Stomach smooth muscle (tissue), 2 donors: Measurements from ENCODE around the gene ETF1.

ENCODE experiments used
- H3K27ac ChIP-seq: one replicate; pipeline ENCODE4 v1.7.0; 2013; ENCODE audit warnings: mild to moderate bottlenecking, low read length, inconsistent platforms
- H3K27me3 ChIP-seq, 2 donors: one replicate each; pipeline ENCODE4 v1.7.0; 2013; ENCODE audit warnings: low read length in 2 of 2; ENCODE audit not compliant: insufficient read depth in 2 of 2, control insufficient read depth in 1 of 2
- H3K36me3 ChIP-seq, 2 donors: one replicate each; pipeline ENCODE4 v1.7.0; 2013; ENCODE audit warnings: low read length in 2 of 2; ENCODE audit not compliant: control insufficient read depth in 2 of 2, insufficient read depth in 2 of 2
- H3K4me1 ChIP-seq: one replicate; pipeline ENCODE4 v1.7.0; 2013; ENCODE audit warnings: low read length; ENCODE audit not compliant: control insufficient read depth, insufficient read depth
- H3K4me3 ChIP-seq, 2 donors: one replicate each; pipeline ENCODE4 v1.7.0; 2013; ENCODE audit warnings: low read length in 2 of 2
- H3K9ac ChIP-seq, 2 donors: one replicate each; pipeline ENCODE4 v1.7.0; 2013; ENCODE audit warnings: low read length in 2 of 2, mild to moderate bottlenecking in 1 of 2
- H3K9me3 ChIP-seq, 2 donors: one replicate each; pipeline ENCODE4 v1.7.0; 2013; ENCODE audit warnings: low read length in 2 of 2; ENCODE audit not compliant: control insufficient read depth in 2 of 2
- donor health status: healthy.
- donor health status: Pancreatic carcinoma.

The ETF1 gene

GRCh38 chr5:138542956-138543729 is at the start of gene ETF1:
Gene ETF1, minus strand, starts transcription at chr5:138543236. Its CDS starts 318 bp downstream, at chr5:138542918.
- H3K9ac ChIP-seq = peak within 1 kb of the TSS; percentile 99 to 100
- peaks cover 0 to 3% of the 10 kb centered on the region in 2 donors for H3K36me3 ChIP-seq
- no peaks in the 10 kb centered on the region for H3K9me3 ChIP-seq
- peaks cover 43% of the 10 kb centered on the region for H3K4me1 ChIP-seq
- no peaks in the 10 kb centered on the region for H3K27me3 ChIP-seq
- peak within 1 kb of the TSS; percentile 94 to 99 for H3K4me3 ChIP-seq
- H3K27ac ChIP-seq = peak within 1 kb of the TSS; percentile 99

GRCh38 chr5:138588013-138588788 is 45.2 kb upstream of the ETF1 start:
- no peak overlapping the region for H3K27ac ChIP-seq
- no peaks in the 10 kb centered on the region for H3K36me3 ChIP-seq
- H3K4me3 ChIP-seq = no peak overlapping the region
- H3K27me3 ChIP-seq = no peaks in the 10 kb centered on the region
- H3K9ac ChIP-seq = no peak overlapping the region
- H3K4me1 ChIP-seq = no peaks in the 10 kb centered on the region
- H3K9me3 ChIP-seq = no peaks in the 10 kb centered on the region

DNA sequence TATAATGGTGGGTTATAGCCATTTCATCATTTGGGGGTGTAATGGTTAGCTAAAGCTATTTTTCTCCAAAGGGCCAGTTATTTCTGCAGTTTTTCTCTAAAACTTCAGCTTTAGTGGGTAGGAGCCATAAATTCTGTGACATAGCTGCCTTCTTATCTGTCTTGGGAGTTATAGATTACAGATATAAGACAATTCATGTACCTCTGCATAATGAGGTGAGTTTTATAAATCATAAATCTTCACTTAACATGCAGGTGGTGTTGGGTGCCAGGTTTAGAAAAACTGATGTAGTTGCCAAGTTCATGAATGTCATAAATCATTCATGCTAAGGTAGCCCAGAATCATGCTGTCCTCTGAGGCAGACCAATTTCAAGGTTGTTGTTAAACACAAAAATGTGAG is 42.1 kb upstream of the ETF1 start:
- Histone ChIP-seq H3K9ac (no peak overlapping the region), H3K9me3 (no peaks in the 10 kb centered on the region), H3K27ac (no peak overlapping the region), H3K36me3 (no peaks in the 10 kb centered on the region), H3K27me3 (no peaks in the 10 kb centered on the region), H3K4me3 (no peak overlapping the region), H3K4me1 (no peaks in the 10 kb centered on the region)

GRCh38 chr5:138583984-138584637 is 41.1 kb upstream of the ETF1 start:
- H3K9me3 ChIP-seq = no peaks in the 10 kb centered on the region
- no peak overlapping the region for H3K9ac ChIP-seq
- no peaks in the 10 kb centered on the region for H3K36me3 ChIP-seq
- H3K4me3 ChIP-seq = no peak overlapping the region
- H3K27me3 ChIP-seq = no peaks in the 10 kb centered on the region
- no peaks in the 10 kb centered on the region for H3K4me1 ChIP-seq
- no peak overlapping the region for H3K27ac ChIP-seq

- no peak overlapping the region for H3K9ac ChIP-seq
- no peaks in the 10 kb centered on the region for H3K4me1 ChIP-seq
Measured at GRCh38 chr5:138582959-138583358, 39.9 kb upstream of the ETF1 start.

DNA sequence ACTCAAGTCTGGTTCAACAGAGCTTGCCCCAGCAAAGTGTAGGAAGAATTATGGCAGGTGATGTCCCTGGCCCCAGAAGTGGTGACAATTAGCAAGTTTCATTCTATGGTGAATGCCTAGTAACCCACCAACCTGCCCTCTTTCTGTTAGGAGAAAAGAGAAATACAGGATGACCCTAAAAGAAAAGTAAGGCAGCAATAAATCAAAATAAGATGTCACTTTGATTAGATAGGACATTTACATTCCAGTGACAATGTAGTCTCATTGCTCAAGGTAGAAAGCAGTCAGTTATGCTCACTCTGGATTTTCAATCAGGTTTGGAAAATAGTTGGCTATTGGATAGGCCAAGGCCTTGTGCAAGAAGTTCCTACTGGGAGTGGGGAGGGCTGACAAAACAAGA is 37.7 kb upstream of the ETF1 start:
- Histone ChIP-seq H3K36me3 (no peaks in the 10 kb centered on the region), H3K9ac (no peak overlapping the region), H3K4me1 (no peaks in the 10 kb centered on the region), H3K4me3 (no peak overlapping the region), H3K9me3 (no peaks in the 10 kb centered on the region), H3K27ac (no peak overlapping the region), H3K27me3 (no peaks in the 10 kb centered on the region)

More at GRCh38 chr5:138582959-138583358, 39.9 kb upstream of the ETF1 start:
- H3K4me3 ChIP-seq = no peak overlapping the region
- no peaks in the 10 kb centered on the region for H3K9me3 ChIP-seq
- H3K27me3 ChIP-seq = no peaks in the 10 kb centered on the region
- H3K27ac ChIP-seq = no peak overlapping the region
- no peaks in the 10 kb centered on the region for H3K36me3 ChIP-seq

DNA sequence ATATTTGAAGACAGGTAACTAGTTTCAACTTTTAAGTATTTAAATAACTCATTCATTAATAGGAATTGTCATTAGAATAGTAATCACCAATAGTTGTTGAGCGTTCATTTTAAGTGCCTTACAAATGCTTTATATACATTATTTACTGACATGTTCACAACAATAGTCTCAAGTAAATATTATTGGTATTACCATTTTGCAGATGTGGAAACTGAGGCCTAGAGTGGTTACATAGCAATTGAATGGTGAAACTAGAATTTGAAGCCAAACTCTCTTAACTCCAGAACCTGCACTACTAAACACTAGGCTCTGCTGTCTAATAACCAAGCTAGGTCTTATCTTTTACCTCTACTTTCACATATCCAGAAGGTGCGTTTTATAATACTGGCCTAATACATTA is 37.0 kb upstream of the ETF1 start:
- Histone ChIP-seq H3K36me3 (no peaks in the 10 kb centered on the region), H3K9ac (no peak overlapping the region), H3K27me3 (no peaks in the 10 kb centered on the region), H3K27ac (no peak overlapping the region), H3K4me1 (no peaks in the 10 kb centered on the region), H3K4me3 (no peak overlapping the region), H3K9me3 (no peaks in the 10 kb centered on the region)

DNA sequence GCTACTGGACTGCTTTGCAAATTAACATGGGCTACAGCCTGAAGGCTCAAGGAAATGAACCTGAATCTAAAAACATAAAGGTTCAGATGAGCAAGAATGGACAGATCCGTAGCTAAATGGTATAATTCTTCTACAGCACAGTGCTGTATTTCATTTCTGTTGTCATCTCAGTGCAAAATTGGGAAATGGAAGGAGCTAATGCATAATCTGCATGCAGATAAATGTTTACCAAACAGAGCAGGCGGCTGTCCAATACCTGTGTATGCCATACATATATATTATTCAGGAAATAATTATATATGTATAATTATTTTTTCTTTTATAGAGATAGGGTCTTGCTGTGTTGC is 36.5 kb upstream of the ETF1 start:
- H3K4me3 ChIP-seq = no peak overlapping the region
- H3K27ac ChIP-seq = no peak overlapping the region
- H3K36me3 ChIP-seq = no peaks in the 10 kb centered on the region
- no peaks in the 10 kb centered on the region for H3K9me3 ChIP-seq
- H3K4me1 ChIP-seq = no peaks in the 10 kb centered on the region
- no peaks in the 10 kb centered on the region for H3K27me3 ChIP-seq
- no peak overlapping the region for H3K9ac ChIP-seq

GRCh38 chr5:138577452-138577851 is 34.4 kb upstream of the ETF1 start:
- Histone ChIP-seq H3K4me3 (no peak overlapping the region), H3K27ac (no peak overlapping the region), H3K4me1 (peaks cover 13% of the 10 kb centered on the region), H3K27me3 (no peaks in the 10 kb centered on the region), H3K36me3 (peaks cover 3 to 8% of the 10 kb centered on the region in 2 donors), H3K9ac (no peak overlapping the region), H3K9me3 (no peaks in the 10 kb centered on the region)

DNA sequence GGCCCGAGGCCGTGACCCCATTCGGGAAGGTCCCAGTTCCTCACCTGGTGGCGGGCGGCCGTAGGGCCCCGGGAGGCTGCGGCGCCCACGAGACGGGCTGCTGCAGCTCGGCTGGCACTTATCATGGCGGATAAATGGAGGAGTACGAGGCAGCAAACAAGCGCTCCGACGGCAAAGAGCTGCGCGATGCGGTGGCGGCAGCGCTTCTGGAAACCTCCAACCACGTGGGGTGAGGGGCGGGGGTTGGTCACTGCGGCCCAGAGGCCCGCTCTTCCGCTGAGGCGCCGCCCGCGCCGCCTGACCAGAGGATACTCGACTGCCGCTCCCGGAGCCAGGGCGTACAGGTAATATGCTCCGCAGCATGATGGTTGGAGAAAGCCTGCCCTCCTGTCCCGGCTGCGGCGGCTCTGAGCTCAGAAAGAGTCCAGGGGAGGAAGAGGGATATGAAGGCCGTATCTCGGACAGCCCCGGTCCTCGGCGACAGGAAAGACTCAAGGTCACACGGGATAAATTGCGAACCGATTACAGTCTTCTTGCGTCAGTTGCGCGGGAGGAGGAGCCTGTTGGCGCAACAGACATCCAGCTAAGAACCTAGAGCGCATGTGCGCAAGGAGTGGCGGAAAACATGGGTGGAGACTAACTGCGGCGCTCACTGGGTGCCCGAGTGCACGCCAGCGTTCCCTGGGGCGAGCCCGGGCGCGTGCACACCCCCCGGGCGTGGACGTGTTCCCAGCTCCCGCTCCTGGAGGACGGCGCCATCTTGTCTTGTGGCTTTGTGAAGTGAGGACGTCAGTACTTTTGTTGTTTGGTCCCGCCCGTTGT is 32.4 kb upstream of the ETF1 start, which contains the start of gene HSPA9:
Gene HSPA9, minus strand, starts transcription at position 208 of the 822 bp plus-strand sequence. Its CDS starts 83 bp downstream, at position 125.
- Histone ChIP-seq H3K4me3 (peak within 1 kb of the TSS; percentile 99 to 100), H3K36me3 (peaks cover 16 to 27% of the 10 kb centered on the region in 2 donors), H3K27ac (peak within 1 kb of the TSS; percentile 99), H3K4me1 (peaks cover 13% of the 10 kb centered on the region), H3K9me3 (no peaks in the 10 kb centered on the region), H3K27me3 (no peaks in the 10 kb centered on the region), H3K9ac (peak within 1 kb of the TSS; percentile 99 to 100)
